WTC11 (cell line): ENCODE measurements around the gene TBL1X.

Source experiments
- ATF3 ChIP-seq: sonication (generic); formaldehyde crosslinking; conservative IDR thresholded peaks from 2 replicates; pipeline ENCODE4 v1.8.1; 2022; ENCODE audit warnings: mild to moderate bottlenecking, missing genetic modification reagents
- CREM ChIP-seq: sonication (generic); formaldehyde crosslinking; IDR thresholded peaks from 2 replicates; pipeline ENCODE4 v1.8.1; 2022; ENCODE audit warnings: mild to moderate bottlenecking, missing genetic modification reagents, moderate library complexity
- FOXJ3 ChIP-seq: sonication (generic); formaldehyde crosslinking; IDR thresholded peaks from 2 replicates; pipeline ENCODE4 v1.9.0; 2021; ENCODE audit warnings: missing genetic modification reagents, mild to moderate bottlenecking, borderline replicate concordance
- FOXP1 ChIP-seq: sonication (generic); formaldehyde crosslinking; IDR thresholded peaks from 2 replicates; pipeline ENCODE4 v1.8.0; 2022; ENCODE audit warnings: missing genetic modification reagents, mild to moderate bottlenecking, moderate library complexity, borderline replicate concordance
- HMGA2 ChIP-seq: fragments of 250-450 bp; sonication (Bioruptor Pico); IDR thresholded peaks from 2 replicates; pipeline ENCODE4 v1.4.0; 2021; ENCODE audit warnings: mild to moderate bottlenecking, moderate library complexity
- MYBL2 ChIP-seq: sonication (generic); formaldehyde crosslinking; IDR thresholded peaks from 2 replicates; pipeline ENCODE4 v1.8.1; 2023; ENCODE audit warnings: mild to moderate bottlenecking, moderate library complexity, missing genetic modification reagents
- SP1 ChIP-seq: sonication (generic); formaldehyde crosslinking; conservative IDR thresholded peaks from 2 replicates; pipeline ENCODE4 v1.8.1; 2022; ENCODE audit warnings: missing genetic modification reagents
- TF ChIP-seq, protein P1 (sequence below): sonication (generic); formaldehyde crosslinking; IDR thresholded peaks from 2 replicates; pipeline ENCODE4 v1.8.1; 2023; ENCODE audit warnings: mild to moderate bottlenecking, moderate library complexity, missing genetic modification reagents
- TF ChIP-seq, protein P2 (sequence below): fragments of 200-600 bp; IDR thresholded peaks from 2 replicates; pipeline ENCODE4 v1.8.0; 2022; ENCODE audit warnings: antibody characterized with exemption

DNA sequence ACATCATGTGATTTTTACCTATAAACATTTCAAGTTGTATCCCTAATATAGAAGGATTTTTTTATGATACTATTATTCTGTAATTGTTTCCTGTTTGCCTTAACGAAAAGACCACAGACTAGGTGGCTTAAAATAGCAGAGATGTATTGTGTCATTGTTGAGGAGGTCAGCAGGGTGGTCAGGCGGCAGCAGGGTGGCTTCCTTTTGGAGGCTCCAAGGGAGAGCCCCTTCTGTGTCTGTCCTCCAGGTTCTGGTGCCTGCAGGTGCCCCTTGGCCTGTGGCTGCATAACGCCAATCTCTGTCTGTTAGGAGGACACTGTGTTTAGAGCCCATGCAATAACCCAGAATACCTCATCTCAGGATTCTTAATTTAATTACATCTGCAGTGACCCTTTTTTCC lies 118.1 kb downstream of the TBL1X start:
- TF ChIP-seq HMGA2 (CRISPR knock-in tag) (no peak), FOXJ3 (no peak), MYBL2 (CRISPR knock-in tag) (no peak), SP1 (no peak), CREM (CRISPR knock-in tag) (no peak), FOXP1 (CRISPR knock-in tag) (no peak), ATF3 (CRISPR knock-in tag) (no peak)
- TF ChIP-seq, protein P1, sequence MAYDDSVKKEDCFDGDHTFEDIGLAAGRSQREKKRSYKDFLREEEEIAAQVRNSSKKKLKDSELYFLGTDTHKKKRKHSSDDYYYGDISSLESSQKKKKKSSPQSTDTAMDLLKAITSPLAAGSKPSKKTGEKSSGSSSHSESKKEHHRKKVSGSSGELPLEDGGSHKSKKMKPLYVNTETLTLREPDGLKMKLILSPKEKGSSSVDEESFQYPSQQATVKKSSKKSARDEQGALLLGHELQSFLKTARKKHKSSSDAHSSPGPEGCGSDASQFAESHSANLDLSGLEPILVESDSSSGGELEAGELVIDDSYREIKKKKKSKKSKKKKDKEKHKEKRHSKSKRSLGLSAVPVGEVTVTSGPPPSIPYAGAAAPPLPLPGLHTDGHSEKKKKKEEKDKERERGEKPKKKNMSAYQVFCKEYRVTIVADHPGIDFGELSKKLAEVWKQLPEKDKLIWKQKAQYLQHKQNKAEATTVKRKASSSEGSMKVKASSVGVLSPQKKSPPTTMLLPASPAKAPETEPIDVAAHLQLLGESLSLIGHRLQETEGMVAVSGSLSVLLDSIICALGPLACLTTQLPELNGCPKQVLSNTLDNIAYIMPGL (CRISPR knock-in tag), result no peak
- TF ChIP-seq, protein P2, sequence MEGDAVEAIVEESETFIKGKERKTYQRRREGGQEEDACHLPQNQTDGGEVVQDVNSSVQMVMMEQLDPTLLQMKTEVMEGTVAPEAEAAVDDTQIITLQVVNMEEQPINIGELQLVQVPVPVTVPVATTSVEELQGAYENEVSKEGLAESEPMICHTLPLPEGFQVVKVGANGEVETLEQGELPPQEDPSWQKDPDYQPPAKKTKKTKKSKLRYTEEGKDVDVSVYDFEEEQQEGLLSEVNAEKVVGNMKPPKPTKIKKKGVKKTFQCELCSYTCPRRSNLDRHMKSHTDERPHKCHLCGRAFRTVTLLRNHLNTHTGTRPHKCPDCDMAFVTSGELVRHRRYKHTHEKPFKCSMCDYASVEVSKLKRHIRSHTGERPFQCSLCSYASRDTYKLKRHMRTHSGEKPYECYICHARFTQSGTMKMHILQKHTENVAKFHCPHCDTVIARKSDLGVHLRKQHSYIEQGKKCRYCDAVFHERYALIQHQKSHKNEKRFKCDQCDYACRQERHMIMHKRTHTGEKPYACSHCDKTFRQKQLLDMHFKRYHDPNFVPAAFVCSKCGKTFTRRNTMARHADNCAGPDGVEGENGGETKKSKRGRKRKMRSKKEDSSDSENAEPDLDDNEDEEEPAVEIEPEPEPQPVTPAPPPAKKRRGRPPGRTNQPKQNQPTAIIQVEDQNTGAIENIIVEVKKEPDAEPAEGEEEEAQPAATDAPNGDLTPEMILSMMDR, result no peak
